MM.1S (cell line): ENCODE data around the gene ARFGAP1.

Experiments used
- DNase-seq: peaks from one replicate; pipeline ENCODE4 v3.0.0-alpha.2; 2015
- H2AFZ ChIP-seq: fragments of 300-600 bp; sonication (generic); 2 replicates; pipeline ENCODE4 v1.6.0; 2016; ENCODE audit warnings: antibody characterized with exemption, low read length
- H3F3A ChIP-seq: fragments of 300-600 bp; sonication (generic); 2 replicates; pipeline ENCODE4 v1.6.1; 2016; ENCODE audit warnings: mild to moderate bottlenecking, antibody characterized with exemption, low read length, moderate library complexity, mixed read lengths; ENCODE audit not compliant: insufficient read depth
- H3K27ac ChIP-seq: fragments of 300-600 bp; sonication (generic); 2 replicates; pipeline ENCODE4 v1.5.1; 2016; ENCODE audit warnings: mild to moderate bottlenecking, low read length
- H3K27me3 ChIP-seq: fragments of 300-600 bp; sonication (generic); replicated peaks from 2 replicates; pipeline ENCODE4 v1.6.0; 2016; ENCODE audit warnings: low read length; ENCODE audit not compliant: insufficient read depth
- H3K36me3 ChIP-seq: fragments of 300-600 bp; sonication (generic); replicated peaks from 2 replicates; pipeline ENCODE4 v1.6.1; 2016; ENCODE audit warnings: mild to moderate bottlenecking, low read length, mixed read lengths; ENCODE audit not compliant: insufficient read depth
- H3K4me1 ChIP-seq: fragments of 300-600 bp; sonication (generic); 2 replicates; pipeline ENCODE4 v1.6.1; 2016; ENCODE audit warnings: low read length, mixed read lengths
- H3K4me2 ChIP-seq: fragments of 300-600 bp; sonication (generic); 2 replicates; pipeline ENCODE4 v1.6.0; 2016; ENCODE audit warnings: low read depth, low read length
- H3K4me3 ChIP-seq: fragments of 300-600 bp; sonication (generic); 2 replicates; pipeline ENCODE4 v1.5.1; 2016; ENCODE audit warnings: low read length, mixed read lengths
- H3K79me2 ChIP-seq: fragments of 300-600 bp; sonication (generic); 2 replicates; pipeline ENCODE4 v1.6.1; 2016; ENCODE audit warnings: mixed run types, low read length, mixed read lengths
- H3K9ac ChIP-seq: fragments of 300-600 bp; sonication (generic); 2 replicates; pipeline ENCODE4 v1.6.1; 2016; ENCODE audit warnings: low read length, mixed read lengths
- H3K9me2 ChIP-seq: fragments of 300-600 bp; sonication (generic); replicated peaks from 2 replicates; pipeline ENCODE4 v1.6.1; 2016; ENCODE audit warnings: mild to moderate bottlenecking, low read length, mixed read lengths; ENCODE audit not compliant: insufficient read depth
- H3K9me3 ChIP-seq: fragments of 300-600 bp; sonication (generic); replicated peaks from 2 replicates; pipeline ENCODE4 v1.6.1; 2016; ENCODE audit warnings: mild to moderate bottlenecking, low read length, mixed read lengths; ENCODE audit not compliant: insufficient read depth
- H4K20me1 ChIP-seq: fragments of 300-600 bp; sonication (generic); 2 replicates; pipeline ENCODE4 v1.6.1; 2016; ENCODE audit warnings: mild to moderate bottlenecking, low read length, moderate library complexity, mixed read lengths; ENCODE audit not compliant: insufficient read depth
- CTCF ChIP-seq: fragments of 300-600 bp; sonication (generic); IDR thresholded peaks from 2 replicates; pipeline ENCODE4 v1.5.1; 2016; ENCODE audit warnings: antibody characterized with exemption, low read length, mixed read lengths
- EZH2 ChIP-seq: fragments of 300-600 bp; sonication (generic); optimal IDR thresholded peaks from 2 replicates; pipeline ENCODE3; 2017; ENCODE audit warnings: low read depth, mild to moderate bottlenecking, antibody characterized with exemption, low read length, mixed read lengths
- EZH2phosphoT487 ChIP-seq: fragments of 300-600 bp; sonication (generic); IDR thresholded peaks from 2 replicates; pipeline ENCODE4 v1.6.1; 2018; ENCODE audit warnings: antibody characterized with exemption, low read length

ARFGAP1 gene

GRCh38 chr20:63277466-63278272 is 5.1 kb downstream of the ARFGAP1 start:
- no peak for TF ChIP-seq EZH2phosphoT487
- no peak for TF ChIP-seq EZH2
- no peak for TF ChIP-seq CTCF
- H3K27me3 ChIP-seq = no peaks in the 10 kb centered on the region
- H3K27ac ChIP-seq = no peak overlapping the region
- H3F3A ChIP-seq = no peaks in the 10 kb centered on the region
- no peak overlapping the region for H3K9ac ChIP-seq
- 0 out of 2 replicates have a peak, but pooled peaks cover 6% of the 10 kb centered on the region for H3K4me1 ChIP-seq
- no peak for DNase-seq
- no peak overlapping the region for H3K4me3 ChIP-seq
- H3K36me3 ChIP-seq = no peaks in the 10 kb centered on the region
- no peak overlapping the region for H2AFZ ChIP-seq
- H3K79me2 ChIP-seq = peaks cover 49% of the 10 kb centered on the region
- H3K4me2 ChIP-seq = no peak overlapping the region
- peaks cover 4% of the 10 kb centered on the region; the same call in 1 of the 2 replicates for H4K20me1 ChIP-seq
- no peaks in the 10 kb centered on the region for H3K9me2 ChIP-seq
- H3K9me3 ChIP-seq = no peaks in the 10 kb centered on the region

- Histone ChIP-seq H3K27me3 (no peaks in the 10 kb centered on the region), H3K4me1 (0 out of 2 replicates have a peak, but pooled peaks cover 3% of the 10 kb centered on the region), H3K9ac (no peak overlapping the region), H4K20me1 (peaks cover 4% of the 10 kb centered on the region; the same call in 1 of the 2 replicates), H3K27ac (no peak overlapping the region), H3K9me2 (no peaks in the 10 kb centered on the region), H3F3A (no peaks in the 10 kb centered on the region), H2AFZ (no peak overlapping the region), H3K36me3 (no peaks in the 10 kb centered on the region), H3K4me3 (no peak overlapping the region), H3K9me3 (no peaks in the 10 kb centered on the region), H3K79me2 (peaks cover 40% of the 10 kb centered on the region), H3K4me2 (no peak overlapping the region)
- no peak for DNase-seq
- no peak for TF ChIP-seq EZH2
- no peak for TF ChIP-seq EZH2phosphoT487
- no peak for TF ChIP-seq CTCF
Measured at GRCh38 chr20:63278661-63279060, 6.0 kb downstream of the ARFGAP1 start.

GRCh38 chr20:63279931-63280330 is 7.3 kb downstream of the ARFGAP1 start:
- no peak overlapping the region for H3K4me2 ChIP-seq
- no peak overlapping the region for H3K27ac ChIP-seq
- no peaks in the 10 kb centered on the region for H3K9me3 ChIP-seq
- DNase-seq = no peak
- no peaks in the 10 kb centered on the region for H3K36me3 ChIP-seq
- no peaks in the 10 kb centered on the region for H3K27me3 ChIP-seq
- H3F3A ChIP-seq = no peaks in the 10 kb centered on the region
- H3K4me1 ChIP-seq = no peaks in the 10 kb centered on the region
- no peak overlapping the region for H3K9ac ChIP-seq
- TF ChIP-seq EZH2phosphoT487 (no peak), CTCF (no peak), EZH2 (no peak)
- H3K4me3 ChIP-seq = no peak overlapping the region
- no peaks in the 10 kb centered on the region for H4K20me1 ChIP-seq
- H3K79me2 ChIP-seq = peaks cover 28% of the 10 kb centered on the region
- no peak overlapping the region for H2AFZ ChIP-seq
- H3K9me2 ChIP-seq = no peaks in the 10 kb centered on the region
